Neural crest cell (in vitro differentiated cells): ENCODE data around the gene SCUBE2. TPM values are rescaled to one million over a fixed set of nuclear protein-coding genes. Genes with fewer than 3 reads are reported as not detected.

Source experiments
- DNase-seq: peaks from one replicate; pipeline ENCODE4 v3.0.0; 2021; ENCODE audit warnings: low read depth, mixed read lengths, low spot score
- H3K27ac Mint-ChIP-seq: one replicate; pipeline ENCODE4 v1.8.0; 2021; ENCODE audit warnings: mild to moderate bottlenecking, mixed read lengths; ENCODE audit not compliant: unreplicated experiment
- H3K27me3 Mint-ChIP-seq: 2 replicates; pipeline ENCODE4 v1.8.0; 2021; ENCODE audit warnings: low read depth, mild to moderate bottlenecking, mixed read lengths
- H3K36me3 Mint-ChIP-seq: 2 replicates; pipeline ENCODE4 v1.8.0; 2021; ENCODE audit warnings: low read depth, mild to moderate bottlenecking, mixed read lengths
- H3K4me1 Mint-ChIP-seq: 2 replicates; pipeline ENCODE4 v1.8.0; 2021; ENCODE audit warnings: mixed read lengths
- H3K4me3 Mint-ChIP-seq: one replicate; pipeline ENCODE4 v1.8.0; 2021; ENCODE audit warnings: mild to moderate bottlenecking, mixed read lengths
- H3K9me3 Mint-ChIP-seq: 2 replicates; pipeline ENCODE4 v1.8.0; 2021; ENCODE audit warnings: mixed read lengths
- total RNA-seq: library from RNA; stranded (reverse); gene quantifications from 2 replicates; pipeline ENCODE4 v1.2.1, GENCODE V29; 2021
- TF ChIP-seq, protein P1 (sequence below): fragments of 200-600 bp; sonication (generic); conservative IDR thresholded peaks from 2 replicates; pipeline ENCODE4 v1.5.0; 2021; ENCODE audit warnings: antibody characterized with exemption, mild to moderate bottlenecking

The SCUBE2 gene
- total RNA-seq, 1 donor from 2014 or later, result 11.0 TPM

DNA sequence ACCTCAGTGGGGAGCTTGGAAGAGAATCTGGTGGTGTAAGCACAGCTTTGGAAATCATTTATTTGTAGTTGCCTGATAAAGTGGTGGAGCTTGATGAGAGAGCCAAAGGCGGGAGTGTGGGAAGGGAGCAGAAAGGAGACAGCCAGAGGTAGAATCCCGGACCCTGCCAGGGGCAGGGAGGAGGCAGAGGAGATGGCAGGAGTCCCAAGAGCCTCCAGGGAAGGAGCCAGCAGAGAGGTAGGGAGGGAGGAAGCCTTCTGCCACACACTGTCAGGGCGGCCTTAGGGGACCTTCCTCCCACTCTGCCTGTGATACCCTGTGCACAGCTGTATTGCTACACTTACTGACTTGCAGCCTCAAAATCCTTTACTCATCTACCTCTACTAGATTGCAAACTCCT, 15.4 kb downstream of the SCUBE2 start:
- no peak for DNase-seq
- peaks cover 13% of the 10 kb centered on the region for H3K4me1 Mint-ChIP-seq
- H3K4me3 Mint-ChIP-seq, result no peak overlapping the region
- no peaks in the 10 kb centered on the region for H3K36me3 Mint-ChIP-seq
- TF ChIP-seq, protein P1, sequence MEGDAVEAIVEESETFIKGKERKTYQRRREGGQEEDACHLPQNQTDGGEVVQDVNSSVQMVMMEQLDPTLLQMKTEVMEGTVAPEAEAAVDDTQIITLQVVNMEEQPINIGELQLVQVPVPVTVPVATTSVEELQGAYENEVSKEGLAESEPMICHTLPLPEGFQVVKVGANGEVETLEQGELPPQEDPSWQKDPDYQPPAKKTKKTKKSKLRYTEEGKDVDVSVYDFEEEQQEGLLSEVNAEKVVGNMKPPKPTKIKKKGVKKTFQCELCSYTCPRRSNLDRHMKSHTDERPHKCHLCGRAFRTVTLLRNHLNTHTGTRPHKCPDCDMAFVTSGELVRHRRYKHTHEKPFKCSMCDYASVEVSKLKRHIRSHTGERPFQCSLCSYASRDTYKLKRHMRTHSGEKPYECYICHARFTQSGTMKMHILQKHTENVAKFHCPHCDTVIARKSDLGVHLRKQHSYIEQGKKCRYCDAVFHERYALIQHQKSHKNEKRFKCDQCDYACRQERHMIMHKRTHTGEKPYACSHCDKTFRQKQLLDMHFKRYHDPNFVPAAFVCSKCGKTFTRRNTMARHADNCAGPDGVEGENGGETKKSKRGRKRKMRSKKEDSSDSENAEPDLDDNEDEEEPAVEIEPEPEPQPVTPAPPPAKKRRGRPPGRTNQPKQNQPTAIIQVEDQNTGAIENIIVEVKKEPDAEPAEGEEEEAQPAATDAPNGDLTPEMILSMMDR, result no peak
- H3K9me3 Mint-ChIP-seq, result no peaks in the 10 kb centered on the region
- H3K27ac Mint-ChIP-seq, result no peak overlapping the region
- H3K27me3 Mint-ChIP-seq, result no peaks in the 10 kb centered on the region

DNA sequence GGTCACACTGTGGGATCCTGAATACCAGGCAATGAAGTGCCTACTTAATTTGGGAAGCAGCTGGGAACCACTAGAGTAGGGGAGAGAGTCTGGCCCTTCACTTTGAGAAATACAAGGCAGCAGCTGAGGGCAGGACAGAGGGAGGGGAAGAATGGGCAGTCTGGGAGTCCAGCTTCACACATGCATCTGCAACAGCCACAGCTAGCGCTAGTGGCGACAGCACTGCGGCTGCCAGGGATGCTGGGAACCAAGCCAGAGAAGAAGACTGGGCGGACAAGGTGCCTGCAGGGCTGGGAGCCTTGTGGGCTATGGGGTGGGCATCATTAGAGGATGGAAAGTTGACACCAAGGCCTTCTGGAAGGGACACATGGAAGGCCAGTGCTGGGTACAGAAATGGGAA, 15.8 kb downstream of the SCUBE2 start:
- H3K27ac Mint-ChIP-seq, result no peak overlapping the region
- H3K27me3 Mint-ChIP-seq, result no peaks in the 10 kb centered on the region
- peaks cover 18% of the 10 kb centered on the region for H3K4me1 Mint-ChIP-seq
- no peaks in the 10 kb centered on the region for H3K9me3 Mint-ChIP-seq
- H3K36me3 Mint-ChIP-seq, result no peaks in the 10 kb centered on the region
- TF ChIP-seq, protein P1, result no peak
- no peak overlapping the region for H3K4me3 Mint-ChIP-seq
- no peak for DNase-seq

DNA sequence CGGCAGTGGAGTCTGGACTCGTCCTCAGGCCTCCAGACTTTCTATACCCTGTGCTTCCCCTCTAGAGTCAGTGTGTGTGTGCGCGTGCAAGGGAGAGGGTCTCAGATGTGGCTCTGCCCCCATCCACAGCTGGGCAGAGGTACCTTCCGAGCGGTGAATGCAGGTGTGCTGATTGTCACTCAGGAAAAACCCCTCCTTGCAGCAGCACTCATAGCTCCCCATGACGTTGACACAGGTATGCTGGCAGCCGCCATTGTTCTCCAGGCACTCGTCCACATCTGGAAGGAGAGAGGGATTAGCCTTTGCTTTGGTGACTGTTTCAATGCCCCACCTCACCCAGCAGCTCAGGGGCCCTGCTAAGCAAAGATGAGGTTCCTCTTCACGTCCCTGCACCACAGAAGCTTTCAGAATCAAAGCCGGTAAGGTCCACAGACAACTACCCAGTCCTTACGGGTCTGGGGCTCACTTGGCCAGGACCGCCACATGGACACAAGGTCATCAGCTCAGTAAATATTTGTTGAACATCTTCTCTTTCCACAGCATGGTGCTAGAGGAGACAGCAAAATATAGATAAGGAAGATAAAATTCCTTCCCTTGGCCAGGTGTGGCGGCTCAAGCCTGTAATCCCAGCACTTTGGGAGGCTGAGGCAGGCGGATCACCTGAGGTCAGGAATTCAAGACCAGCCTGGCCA, 16.9 kb downstream of the SCUBE2 start:
- H3K4me1 Mint-ChIP-seq, result peaks cover 26% of the 10 kb centered on the region
- no peak overlapping the region for H3K4me3 Mint-ChIP-seq
- DNase-seq, result no peak
- H3K27me3 Mint-ChIP-seq, result no peaks in the 10 kb centered on the region
- no peaks in the 10 kb centered on the region for H3K36me3 Mint-ChIP-seq
- no peaks in the 10 kb centered on the region for H3K9me3 Mint-ChIP-seq
- no peak overlapping the region for H3K27ac Mint-ChIP-seq
- TF ChIP-seq, protein P1, result no peak

DNA sequence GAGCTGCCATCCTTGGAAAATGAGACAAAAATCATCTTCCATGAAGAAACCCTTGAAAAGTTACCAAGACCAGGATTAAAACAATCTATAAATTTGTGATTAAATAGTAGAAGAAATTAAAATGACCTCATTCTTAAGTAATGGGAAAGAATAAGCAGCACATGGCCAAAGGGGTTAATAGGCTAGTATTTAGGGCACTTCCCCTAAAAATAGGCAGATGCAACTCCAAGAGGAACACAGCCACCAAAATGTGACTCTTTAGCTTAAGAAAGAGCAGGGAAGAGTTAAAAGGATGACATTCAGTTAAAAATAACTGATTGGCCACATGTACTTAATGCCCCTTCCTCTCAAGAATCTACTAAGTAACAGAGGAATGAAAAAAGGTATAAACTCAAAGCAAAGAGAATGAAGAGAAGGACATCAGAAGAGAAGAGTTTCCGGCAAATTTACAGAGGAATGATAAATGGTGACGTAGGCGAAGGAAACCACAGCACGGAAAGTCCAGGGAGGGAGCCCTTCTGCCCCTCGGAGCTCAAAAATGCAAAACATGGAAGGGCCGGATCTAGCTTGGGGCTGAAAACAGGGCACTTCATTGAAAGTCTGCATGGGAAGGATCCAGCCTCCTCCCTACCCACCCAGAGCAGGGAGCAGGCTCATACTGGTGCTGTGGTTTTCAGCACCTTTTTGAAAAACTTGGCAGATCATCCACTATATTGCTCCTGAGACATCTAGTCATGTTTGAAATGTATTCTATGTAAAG, 17.8 kb downstream of the SCUBE2 start:
- H3K4me1 Mint-ChIP-seq, result peaks cover 31% of the 10 kb centered on the region
- no peak for DNase-seq
- no peaks in the 10 kb centered on the region for H3K27me3 Mint-ChIP-seq
- no peak overlapping the region for H3K4me3 Mint-ChIP-seq
- no peaks in the 10 kb centered on the region for H3K36me3 Mint-ChIP-seq
- TF ChIP-seq, protein P1, result no peak
- H3K9me3 Mint-ChIP-seq, result no peaks in the 10 kb centered on the region
- H3K27ac Mint-ChIP-seq, result no peak overlapping the region

DNA sequence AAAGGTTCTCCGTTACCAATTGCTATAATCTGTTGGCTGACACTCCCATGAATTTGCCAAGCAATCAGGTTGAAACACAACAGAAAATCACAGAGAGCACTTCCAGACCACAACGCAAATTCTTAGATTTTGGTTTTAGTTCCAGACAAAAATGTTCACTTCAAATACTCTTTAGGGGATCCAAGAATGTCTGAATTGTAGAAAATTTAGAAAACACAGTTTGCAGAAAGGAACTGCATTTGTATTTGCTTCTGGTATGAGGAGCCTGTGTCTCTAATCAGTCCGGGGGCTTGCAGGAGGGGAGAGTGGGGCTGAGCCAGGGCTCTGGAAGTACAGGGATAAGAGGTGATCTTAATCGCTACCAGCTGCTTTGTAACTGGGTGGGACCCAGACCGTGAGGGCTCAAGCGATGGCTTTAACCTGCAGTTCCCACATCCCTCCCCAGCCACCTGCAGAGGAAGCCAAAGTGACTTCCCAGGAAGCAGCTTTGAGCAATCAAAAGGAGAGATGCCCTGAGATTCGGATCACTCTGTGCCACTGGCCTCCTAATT, 18.7 kb downstream of the SCUBE2 start:
- TF ChIP-seq, protein P1, result no peak
- Mint-ChIP-seq H3K4me3 (no peak overlapping the region), H3K27ac (no peak overlapping the region), H3K9me3 (no peaks in the 10 kb centered on the region), H3K36me3 (no peaks in the 10 kb centered on the region), H3K27me3 (no peaks in the 10 kb centered on the region), H3K4me1 (peaks cover 31% of the 10 kb centered on the region)
- DNase-seq, result no peak
